Testis (tissue), 2 donors: ENCODE data around the gene ANKRD62.

Experiments used
- CTCF ChIP-seq, 3 experiments: fragments of 450-650 bp in 2 of 3; fragments of 200-600 bp in 1 of 3; sonication (generic) in 1 of 3; IDR thresholded peaks; one replicate each; pipeline ENCODE4 v1.5.1; 2016 to 2019; ENCODE audit warnings: antibody characterized with exemption in 3 of 3, mild to moderate bottlenecking in 2 of 3, moderate library complexity in 1 of 3
- POLR2A ChIP-seq: fragments of 450-650 bp; IDR thresholded peaks from one replicate; pipeline ENCODE4 v1.6.1; 2017; ENCODE audit warnings: antibody characterized with exemption, mild to moderate bottlenecking, moderate library complexity

GRCh38 chr18:12057419-12058039 is 36.1 kb upstream of the ANKRD62 start:
- TF ChIP-seq CTCF (IDR thresholded peaks at IDR 0.05) (no peak), POLR2A (no peak)
